ENCODE measurements around the gene PKNOX2. TPM values are rescaled to one million over a fixed set of nuclear protein-coding genes. Genes with fewer than 3 reads are reported as not detected.

Gene PKNOX2
- total RNA-seq, 1 donor from 2014 or later: not detected

- DNase-seq: no peak
Measured at GRCh38 chr11:125289419-125290098, 125.0 kb downstream of the PKNOX2 start.

DNA sequence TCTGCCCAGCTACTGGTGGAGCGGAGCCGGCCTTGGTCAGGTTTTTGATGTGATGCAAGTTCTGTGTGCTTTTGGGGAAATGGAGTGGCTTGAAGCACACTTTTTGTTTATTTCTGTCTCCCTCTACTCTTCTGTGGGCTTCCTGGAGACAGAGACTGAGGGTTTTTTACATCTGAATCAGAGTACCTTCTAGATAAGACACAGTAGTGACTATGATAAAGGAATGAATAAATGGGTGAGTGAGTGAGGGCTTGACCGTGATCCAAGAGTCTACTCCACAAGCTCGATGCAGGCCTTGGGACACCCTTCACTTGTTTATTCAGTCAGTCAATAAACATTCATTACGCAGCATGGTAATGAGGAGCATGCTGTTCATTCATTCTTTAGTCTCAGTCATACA lies 125.7 kb downstream of the PKNOX2 start:
- no peak for DNase-seq

- DNase-seq: no peak
Measured at GRCh38 chr11:125292100-125292499, 127.5 kb downstream of the PKNOX2 start.

DNA sequence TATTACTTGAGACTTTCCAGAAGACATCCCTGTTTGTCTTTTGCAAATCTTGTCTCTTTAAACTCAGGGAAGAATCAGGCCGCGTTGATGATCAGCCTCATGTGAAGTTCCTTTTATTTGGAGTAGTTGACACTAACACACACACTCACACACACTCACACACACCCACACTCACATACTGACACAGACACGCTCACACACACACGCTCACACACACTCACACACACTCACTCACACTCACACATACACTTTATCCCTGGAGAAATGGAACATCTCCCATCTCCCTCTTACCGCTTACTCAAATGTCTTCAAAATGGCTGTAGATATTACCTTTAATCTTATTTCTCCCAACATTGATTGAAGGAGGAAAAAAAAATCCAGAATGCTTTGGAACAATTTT lies 129.0 kb downstream of the PKNOX2 start:
- DNase-seq: peak; percentile 4

GRCh38 chr11:125295931-125296330 lies 131.4 kb downstream of the PKNOX2 start:
- no peak for DNase-seq

DNA sequence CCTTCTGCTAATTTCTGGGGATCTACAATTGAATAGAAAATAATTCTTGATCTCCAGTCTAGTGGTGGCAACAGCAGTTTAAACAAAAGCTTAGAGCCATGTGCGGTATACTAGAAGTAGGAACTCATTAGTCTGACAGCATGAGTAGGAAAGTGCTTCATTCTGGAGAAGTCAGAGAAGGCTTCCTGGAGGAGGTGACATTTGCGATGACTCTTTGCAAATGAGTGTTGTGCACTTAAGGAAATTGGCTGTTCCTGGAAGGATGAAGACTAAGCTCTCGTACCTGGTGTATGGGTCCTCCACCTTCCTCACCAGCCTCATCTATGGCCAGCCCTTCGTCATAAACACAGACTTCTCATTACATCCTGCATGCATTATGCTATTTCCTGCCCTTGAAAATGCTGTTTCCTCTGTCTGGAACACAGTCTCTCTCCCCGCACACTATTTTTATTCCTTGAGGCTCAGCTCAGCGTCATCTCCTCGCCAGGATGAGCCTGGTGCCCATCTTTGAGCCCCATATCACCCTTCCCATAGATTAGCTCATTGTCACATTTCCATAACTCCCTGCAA lies 132.9 kb downstream of the PKNOX2 start:
- DNase-seq: peak; percentile 70

GRCh38 chr11:125299061-125299615 lies 134.6 kb downstream of the PKNOX2 start:
- DNase-seq: no peak

DNA sequence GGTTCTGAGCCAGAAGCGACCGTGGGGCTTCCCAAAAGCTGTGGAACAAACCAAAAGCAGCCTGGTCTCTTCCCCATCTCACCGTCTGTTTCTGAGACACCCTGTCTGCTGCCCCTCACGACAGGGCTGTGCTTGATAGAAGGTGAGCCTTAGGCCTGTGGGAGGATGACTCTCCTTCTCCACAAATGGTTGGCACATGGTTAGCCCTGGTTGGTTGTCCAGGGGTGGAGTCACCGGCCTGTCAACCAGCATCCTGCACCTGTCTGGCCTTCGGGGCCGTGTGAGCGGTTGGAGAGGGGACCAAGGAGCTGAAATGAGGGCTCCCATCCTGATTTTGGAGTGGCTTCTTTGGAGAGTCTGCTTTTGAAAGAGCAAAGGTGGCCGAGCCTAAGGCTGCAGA lies 135.3 kb downstream of the PKNOX2 start:
- DNase-seq: no peak

DNA sequence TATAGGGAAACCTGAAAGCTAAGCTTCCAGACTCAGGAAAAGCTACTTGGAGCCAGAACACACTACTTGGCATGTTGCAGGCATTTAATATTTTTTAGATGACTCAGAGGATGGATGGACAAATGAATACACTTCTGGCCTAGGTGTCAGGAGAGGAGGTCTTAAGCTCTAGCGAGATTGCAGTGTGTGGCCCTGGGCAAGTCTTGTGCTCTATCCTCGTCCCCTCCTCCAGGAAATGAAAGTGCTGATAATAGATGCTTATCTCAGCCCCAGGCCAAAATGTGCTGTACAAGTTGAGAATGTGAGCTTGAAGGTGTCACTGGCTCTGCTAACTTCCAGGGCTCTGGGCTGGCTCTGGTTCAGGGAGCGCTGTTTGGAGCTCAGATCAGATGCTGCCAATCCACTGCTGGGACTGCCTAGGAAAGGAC lies 136.3 kb downstream of the PKNOX2 start:
- peak; percentile 78 for DNase-seq

DNA sequence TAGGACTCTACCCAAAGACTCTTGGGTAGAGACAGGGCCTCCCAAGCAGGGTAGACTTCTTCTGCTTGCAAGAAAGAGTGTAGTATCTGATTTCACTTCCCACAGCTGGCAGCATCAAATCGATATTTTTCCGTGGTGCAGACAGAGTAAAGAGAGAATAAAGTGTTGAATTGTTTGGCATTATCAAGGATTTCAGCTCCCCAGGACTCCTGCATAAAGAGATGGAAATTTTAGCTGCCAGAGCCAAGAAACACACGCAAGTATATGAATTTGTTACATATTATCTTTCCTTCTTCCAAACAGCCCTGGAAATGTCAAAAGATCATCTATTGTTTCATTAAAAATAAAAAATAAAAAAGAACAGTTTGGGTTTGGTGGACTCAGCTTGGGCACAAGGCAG lies 136.8 kb downstream of the PKNOX2 start:
- DNase-seq: peak; percentile 9

DNA sequence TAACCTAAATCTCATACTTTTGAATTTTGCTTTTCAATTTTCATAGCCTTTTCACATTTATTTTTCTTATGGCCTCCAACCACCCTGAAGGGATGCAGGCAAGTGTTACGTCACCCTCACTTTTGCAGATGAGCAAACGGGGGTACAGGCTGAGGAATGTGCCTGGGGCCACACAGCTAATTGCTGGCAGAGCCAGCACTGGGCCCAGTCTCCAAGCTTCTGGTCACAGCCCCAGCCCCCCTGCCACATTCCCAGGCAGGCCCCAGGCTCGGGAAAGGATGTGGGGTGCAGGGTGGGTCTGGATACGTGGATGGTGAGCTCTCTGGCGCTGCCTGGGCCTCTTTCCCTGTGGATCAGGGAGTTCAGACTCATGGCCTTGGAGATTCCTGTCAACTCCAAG lies 138.6 kb downstream of the PKNOX2 start:
- DNase-seq: no peak

DNA sequence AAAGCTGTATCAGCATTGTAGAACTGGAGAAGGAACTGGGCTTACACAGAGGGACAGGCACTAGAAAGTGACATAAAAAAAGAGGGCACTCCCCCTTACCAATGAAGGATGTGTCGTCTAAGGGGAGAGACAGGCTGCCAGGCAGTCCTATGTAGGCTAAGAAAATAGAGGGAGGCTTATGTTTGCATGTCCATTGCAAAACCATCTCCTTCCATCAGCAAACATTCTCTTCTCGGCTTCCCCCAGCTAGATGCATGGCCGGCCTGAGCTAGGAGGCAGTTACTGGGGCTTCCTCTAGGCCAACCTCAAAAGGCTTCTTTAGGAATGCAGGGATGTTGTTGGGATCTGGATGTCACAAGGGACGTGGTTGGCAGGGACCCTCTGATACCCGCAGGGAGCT lies 139.1 kb downstream of the PKNOX2 start:
- no peak for DNase-seq

DNA sequence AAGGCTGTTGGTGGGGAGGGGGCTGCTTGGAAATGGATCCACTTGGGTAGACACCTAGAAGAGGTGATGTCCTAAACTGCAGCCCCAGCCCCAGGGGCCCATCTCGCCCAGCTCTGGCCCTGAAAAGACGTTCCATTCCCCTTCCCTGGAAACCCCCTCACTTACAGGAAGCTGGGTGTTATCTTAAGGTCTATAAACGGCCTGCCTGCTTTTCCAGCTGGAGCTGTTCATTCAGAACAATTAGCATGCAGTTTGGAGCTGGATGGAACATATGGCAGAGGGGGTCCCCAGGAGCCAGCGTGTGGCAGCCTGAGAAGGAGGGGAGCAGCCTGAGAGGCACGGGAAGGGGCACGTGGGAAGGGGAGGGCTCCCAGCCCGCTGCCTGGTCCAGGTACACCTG lies 139.6 kb downstream of the PKNOX2 start:
- no peak for DNase-seq

DNA sequence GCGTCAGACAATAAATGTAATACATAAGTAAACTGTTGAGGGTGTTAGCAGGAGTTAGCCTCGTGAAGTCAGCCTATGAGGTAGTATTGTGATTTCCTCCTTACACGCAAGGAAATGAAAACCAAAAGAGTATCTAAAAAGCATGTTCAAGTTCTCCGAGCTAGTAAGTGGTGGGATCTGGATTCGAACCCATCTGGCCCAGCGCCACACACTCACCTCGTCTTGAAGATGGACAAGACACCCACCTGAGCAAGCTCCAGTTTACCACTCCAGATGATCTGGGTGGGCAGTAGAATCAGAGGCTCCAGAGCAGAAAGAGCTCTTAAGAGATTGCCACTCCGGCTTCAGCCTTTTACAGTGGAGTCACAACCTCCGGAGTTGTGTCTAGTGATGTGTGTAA lies 140.3 kb downstream of the PKNOX2 start:
- no peak for DNase-seq

- DNase-seq: no peak
Measured at GRCh38 chr11:125305345-125305744, 140.8 kb downstream of the PKNOX2 start.

DNA sequence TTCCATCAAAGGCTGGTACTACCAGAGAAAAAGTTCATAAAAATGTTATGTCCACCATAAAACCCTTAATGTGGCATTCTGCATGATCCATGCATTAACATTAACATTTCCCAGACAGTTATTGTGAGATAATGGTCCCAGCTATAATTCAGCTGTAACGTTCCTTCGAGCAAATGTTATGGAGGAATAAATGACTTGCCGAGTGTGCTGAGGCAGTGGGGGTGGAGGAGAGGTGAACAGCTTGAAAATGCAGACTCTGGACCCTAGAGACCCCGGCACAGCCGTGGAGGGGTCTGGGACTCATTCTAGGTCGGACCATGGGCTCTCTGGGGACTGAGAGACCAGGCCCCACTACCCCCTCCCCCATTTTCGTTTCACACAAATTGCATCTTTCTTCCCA lies 141.9 kb downstream of the PKNOX2 start:
- no peak for DNase-seq

GRCh38 chr11:125308246-125308645 lies 143.7 kb downstream of the PKNOX2 start:
- no peak for DNase-seq

DNA sequence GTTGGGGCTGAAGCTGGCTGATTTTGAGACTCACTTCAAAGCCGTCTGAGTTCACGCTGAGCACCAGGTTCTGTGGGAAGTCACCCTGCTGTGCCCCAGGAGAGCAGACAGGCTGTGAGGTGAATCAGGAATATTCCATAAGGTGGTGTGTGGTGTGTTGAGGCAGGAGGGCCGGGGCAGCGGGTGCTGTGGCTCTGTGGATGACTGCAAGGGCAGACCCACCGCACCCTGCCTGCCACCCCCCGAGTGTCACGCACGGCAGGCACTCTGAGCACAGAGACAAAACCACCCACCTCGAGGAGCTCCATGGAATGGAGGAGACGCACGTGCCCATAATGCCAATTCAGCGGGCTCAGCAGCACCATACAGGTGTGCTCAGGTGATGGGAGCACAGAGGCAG lies 147.8 kb downstream of the PKNOX2 start:
- DNase-seq: no peak

DNA sequence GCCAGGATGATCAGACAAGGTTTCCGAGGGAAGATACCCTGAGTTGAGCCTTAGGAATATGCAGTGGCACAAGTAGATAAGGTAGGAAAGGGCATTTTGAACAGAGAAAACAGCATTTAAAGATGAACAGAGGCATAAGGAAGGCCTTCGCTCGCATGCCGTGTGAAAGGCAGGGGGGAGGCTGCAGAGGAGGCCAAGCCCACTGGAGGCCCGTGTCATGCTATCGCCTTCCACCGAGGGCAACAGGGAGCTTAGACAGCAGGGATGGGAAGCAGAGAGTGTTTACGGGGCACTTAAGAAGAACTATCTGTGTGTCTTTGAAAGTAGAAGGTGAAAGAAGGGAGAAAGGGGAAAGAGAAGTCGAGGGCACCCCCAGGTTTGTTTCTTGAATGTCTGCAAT lies 148.3 kb downstream of the PKNOX2 start:
- DNase-seq: no peak

GRCh38 chr11:125313271-125314219 lies 149.0 kb downstream of the PKNOX2 start:
- peak; percentile 91 for DNase-seq

- no peak for DNase-seq
Measured at GRCh38 chr11:125314276-125315078, 149.9 kb downstream of the PKNOX2 start.

DNA sequence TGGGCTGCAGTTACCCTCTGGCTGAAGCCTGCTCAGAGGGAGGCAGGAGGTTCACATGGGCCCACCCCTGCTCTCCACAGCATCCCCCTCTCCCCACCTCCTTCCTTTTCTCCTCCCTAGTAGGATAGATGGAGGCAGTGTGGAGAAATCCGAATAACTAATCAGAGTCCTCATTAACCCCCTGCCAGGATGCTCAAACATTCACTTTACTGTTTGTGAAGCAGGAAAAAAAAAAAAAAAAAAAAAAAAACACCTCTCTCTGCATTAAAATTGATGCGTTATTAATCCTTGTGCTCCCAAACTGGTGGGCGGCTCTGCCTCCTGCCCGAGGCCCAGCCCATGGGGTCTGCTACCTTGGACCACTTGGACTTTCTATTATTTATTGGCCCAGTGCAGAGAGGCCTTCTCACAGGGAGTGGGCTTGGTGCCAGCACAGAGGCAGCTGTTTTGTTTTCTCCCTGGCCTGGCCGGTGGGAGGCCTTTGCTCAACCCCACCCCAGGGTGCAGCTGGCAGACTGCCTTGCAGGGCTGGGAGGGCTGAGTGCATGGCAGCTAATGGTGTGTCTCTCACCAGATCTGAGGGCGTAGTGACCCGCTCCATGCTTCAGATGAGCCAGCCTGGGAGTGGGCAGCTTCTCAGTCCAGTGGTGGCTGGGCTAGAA lies 150.7 kb downstream of the PKNOX2 start:
- peak; percentile 28 for DNase-seq
